Panc1 (cell line): ENCODE data around the gene JHY. TPM values are rescaled to one million over a fixed set of nuclear protein-coding genes. Genes with fewer than 3 reads are reported as not detected.

Source experiments
- ATAC-seq: fragments of 200-7000 bp; cut with Tn5 transposase; 2 replicates; pipeline ENCODE4 v1.9.1; 2020; ENCODE audit warnings: mild to moderate bottlenecking, moderate library complexity
- BruUV-seq: library from RNA; stranded (reverse); fragments of 400-500 nt; replicated peaks from 2 replicates; lab custom pipeline; 2021; lab: Mats Ljungman, UMichigan
- CTCF ChIA-PET: fragments of 300-600 bp; sonication (Branson Sonifier 250); formaldehyde crosslinking; loops from one replicate; lab custom pipeline; 2022; ENCODE audit warnings: antibody characterized with exemption; lab: Charles Lee
- POLR2A ChIA-PET: fragments of 300-600 bp; sonication (Branson Sonifier 250); formaldehyde crosslinking; loops from one replicate; lab custom pipeline; 2022; ENCODE audit warnings: antibody characterized with exemption; lab: Charles Lee
- DNase-seq: peaks from one replicate; pipeline ENCODE4 v3.0.0-alpha.2; 2010; ENCODE audit warnings: low read depth, low spot score
- H3K27ac ChIP-seq: 2 replicates; pipeline ENCODE4 v1.5.1; 2011; ENCODE audit warnings: mild to moderate bottlenecking, low read length, inconsistent platforms
- H3K27me3 ChIP-seq: fragments of 200-500 bp; sonication (Bioruptor generic); 2 replicates; pipeline ENCODE4 v1.6.0; 2014; ENCODE audit warnings: low read length, inconsistent platforms; ENCODE audit not compliant: control insufficient read depth, insufficient read depth
- H3K36me3 ChIP-seq: fragments of 200-500 bp; sonication (Bioruptor generic); 2 replicates; pipeline ENCODE4 v1.5.1; 2014; ENCODE audit warnings: inconsistent platforms, mild to moderate bottlenecking, low read length, moderate library complexity; ENCODE audit not compliant: control insufficient read depth, insufficient read depth
- H3K4me1 ChIP-seq: 2 replicates; pipeline ENCODE4 v1.5.1; 2011; ENCODE audit warnings: inconsistent platforms, mild to moderate bottlenecking, low read length, moderate library complexity; ENCODE audit not compliant: control insufficient read depth, insufficient read depth
- H3K4me3 ChIP-seq, 2 experiments: 2 replicates each; pipeline ENCODE4 v1.5.1; 2011 to 2012; ENCODE audit warnings: low read depth in 2 of 2, low read length in 2 of 2, mild to moderate bottlenecking in 2 of 2, inconsistent platforms in 1 of 2, moderate library complexity in 1 of 2
- H3K9me3 ChIP-seq: fragments of 200-500 bp; sonication (Bioruptor generic); 2 replicates; pipeline ENCODE4 v1.5.1; 2014; ENCODE audit warnings: low read depth, mild to moderate bottlenecking, inconsistent platforms, low read length, moderate library complexity; ENCODE audit not compliant: control insufficient read depth, insufficient read depth
- CTCF ChIP-seq: fragments of 450-650 bp; IDR thresholded peaks from 2 replicates; pipeline ENCODE4 v1.5.1; 2017; ENCODE audit warnings: mild to moderate bottlenecking
- POLR2AphosphoS5 ChIP-seq: IDR thresholded peaks from 2 replicates; pipeline ENCODE4 v1.6.1; 2012; ENCODE audit warnings: mild to moderate bottlenecking, low read depth, low read length, moderate library complexity
- REST ChIP-seq, 2 experiments: IDR thresholded peaks; 2 replicates each; pipeline ENCODE4 v1.6.1; 2011 to 2012; ENCODE audit warnings: low read depth in 2 of 2, control low read depth in 1 of 2, low read length in 1 of 2, mild to moderate bottlenecking in 1 of 2, moderate library complexity in 1 of 2; ENCODE audit not compliant: insufficient read depth in 1 of 2
- SIN3A ChIP-seq: IDR thresholded peaks from 2 replicates; pipeline ENCODE4 v1.6.1; 2012; ENCODE audit warnings: low read depth, mild to moderate bottlenecking, low read length, moderate library complexity, borderline replicate concordance; ENCODE audit not compliant: insufficient read depth
- TCF7L2 ChIP-seq: IDR thresholded peaks from 2 replicates; pipeline ENCODE4 v1.6.1; 2011; ENCODE audit warnings: mild to moderate bottlenecking, low read depth, low read length, inconsistent platforms
- in situ Hi-C: cut with HindIII; loops from 2 replicates; pipeline ENCODE4 v1.10.0; 2016; ENCODE audit warnings: low sequenced_read_pairs, low pct_unique_long_range_greater_than_20kb
- intact Hi-C: fragments of 100-400 bp; cut with micrococcal nuclease; formaldehyde crosslinking; loops from one replicate; pipeline ENCODE4 v1.10.0; 2022; ENCODE audit not compliant: unreplicated experiment
- total RNA-seq: library from RNA; stranded (reverse); gene quantifications from one replicate; pipeline ENCODE4 v1.2.1, GENCODE V29; 2021; ENCODE audit not compliant: unreplicated experiment

JHY gene
- total RNA-seq, 1 experiment from 2014 or later: 10.1 TPM

GRCh38 chr11:122879785-122880184 is 2.8 kb upstream of the JHY start:
- H3K9me3 ChIP-seq: no peaks in the 10 kb centered on the region
- H3K27me3 ChIP-seq: no peaks in the 10 kb centered on the region
- TF ChIP-seq SIN3A (no peak), CTCF (peak; percentile 42; the same call in 1 of the 2 replicates), TCF7L2 (no peak)
- H3K4me3 ChIP-seq: no peak overlapping the region
- ATAC-seq (no peak), DNase-seq (no peak)
- H3K27ac ChIP-seq: peak overlapping the region; percentile 46
- POLR2A ChIA-PET: no interaction called here
- BruUV-seq: no TSS peak
- CTCF ChIA-PET: interaction anchor here (1.4 kb wide), 1 partner anchor 15 kb away, joined by 3 read pairs; no protein-coding TSS in a partner anchor
- H3K36me3 ChIP-seq: no peaks in the 10 kb centered on the region
- intact Hi-C loops (no loop called here), in situ Hi-C loops (no loop called here)
- H3K4me1 ChIP-seq: peaks cover 20% of the 10 kb centered on the region; the same call in 1 of the 2 replicates

- POLR2A ChIA-PET: interaction anchor here (0.5 to 0.8 kb wide), 3 partner anchors 12 to 239 kb away, joined by 3 to 4 read pairs (median 3); no protein-coding TSS in a partner anchor
- Histone ChIP-seq H3K9me3 (no peaks in the 10 kb centered on the region), H3K36me3 (no peaks in the 10 kb centered on the region), H3K27ac (peak overlapping the region; percentile 94), H3K4me3 (peak overlapping the region; percentile 68 to 75), H3K4me1 (peaks cover 20% of the 10 kb centered on the region; the same call in 1 of the 2 replicates), H3K27me3 (no peaks in the 10 kb centered on the region)
- intact Hi-C loops: no loop called here
- peak; percentile 80 for TF ChIP-seq POLR2AphosphoS5
- TF ChIP-seq SIN3A: peak; percentile 87; the same call in 1 of the 2 replicates
- TF ChIP-seq REST (IDR thresholded peaks at IDR 0.05; ENCODE audit: insufficient read depth in 1 of 2, low read depth in 2 of 2, low read length in 1 of 2): no peak
- no TSS peak for BruUV-seq
- peak; percentile 88 for ATAC-seq
- DNase-seq: peak; percentile 82
- in situ Hi-C loops: no loop called here
- CTCF ChIA-PET: interaction anchor here (0.6 to 0.9 kb wide), 3 partner anchors 25 to 138 kb away, joined by 3 to 6 read pairs (median 5); no protein-coding TSS in a partner anchor
Measured at GRCh38 chr11:122882857-122883645, 492 bp downstream of the JHY start.
